ENCODE data around the gene DCP1A. TPM values are rescaled to one million over a fixed set of nuclear protein-coding genes. Genes with fewer than 3 reads are reported as not detected.

DCP1A gene
- total and polyA plus RNA-seq, 2 of the 13 experiments (the other 11 are each of a cell fraction or from before 2014, with no cell fraction given) = 14.2 to 41.2 TPM

- TF ChIP-seq IKZF1 (IDR thresholded peaks at IDR 0.05) (no peak), ZNF629 (CRISPR knock-in tag; conservative IDR thresholded peaks at IDR 0.05) (no peak), ZNF687 (CRISPR knock-in tag; IDR thresholded peaks at IDR 0.05) (peak; percentile 61), TFAP4 (IDR thresholded peaks at IDR 0.05; ENCODE audit: borderline replicate concordance, low read depth) (no peak), HIC2 (CRISPR knock-in tag; IDR thresholded peaks at IDR 0.05; ENCODE audit: low read depth) (0 out of 2 replicates have a peak, but pooled peaks have one; percentile 32), KDM5B (CRISPR knock-in tag; IDR thresholded peaks at IDR 0.05; ENCODE audit: borderline replicate concordance) (no peak), TGIF2 (CRISPR knock-in tag; IDR thresholded peaks at IDR 0.05) (no peak), SUZ12 (IDR thresholded peaks at IDR 0.05; ENCODE audit: low read depth, low read length) (no peak), TRIM22 (IDR thresholded peaks at IDR 0.05) (no peak), ZNF280B (CRISPR knock-in tag; IDR thresholded peaks at IDR 0.05; ENCODE audit: borderline replicate concordance) (no peak), GATAD2A (CRISPR knock-in tag; IDR thresholded peaks at IDR 0.05) (peak; percentile 31; the same call in 1 of the 2 replicates), MLXIP (CRISPR knock-in tag; IDR thresholded peaks at IDR 0.05; ENCODE audit: borderline replicate concordance) (no peak)
These were observed 96.3 kb downstream of the DCP1A start (continued) for GRCh38 chr3:53250881-53251605.
